Chondrocyte (in vitro differentiated cells): Measurements from ENCODE around the gene PYURF. TPM values are rescaled to one million over a fixed set of nuclear protein-coding genes. Genes with fewer than 3 reads are reported as not detected.

ENCODE experiments used
- DNase-seq: peaks from one replicate; pipeline ENCODE4 v3.0.0; 2021; ENCODE audit warnings: mixed read lengths, low spot score
- H3K27ac Mint-ChIP-seq: one replicate; pipeline ENCODE4 v1.8.0; 2021; ENCODE audit warnings: mild to moderate bottlenecking, moderate library complexity, mixed read lengths; ENCODE audit not compliant: unreplicated experiment
- H3K27me3 Mint-ChIP-seq: 2 replicates; pipeline ENCODE4 v1.8.0; 2021; ENCODE audit warnings: low read depth, mixed read lengths
- H3K36me3 Mint-ChIP-seq: 2 replicates; pipeline ENCODE4 v1.8.0; 2021; ENCODE audit warnings: low read depth, mixed read lengths
- H3K4me1 Mint-ChIP-seq: 2 replicates; pipeline ENCODE4 v1.8.0; 2021; ENCODE audit warnings: low read depth, mild to moderate bottlenecking, mixed read lengths
- H3K4me3 Mint-ChIP-seq: one replicate; pipeline ENCODE4 v1.8.0; 2021; ENCODE audit warnings: mild to moderate bottlenecking, moderate library complexity, mixed read lengths; ENCODE audit not compliant: unreplicated experiment
- H3K9me3 Mint-ChIP-seq: 2 replicates; pipeline ENCODE4 v1.8.0; 2021; ENCODE audit warnings: low read depth, mixed read lengths
- CTCF ChIP-seq: fragments of 200-600 bp; sonication (generic); IDR thresholded peaks from 2 replicates; pipeline ENCODE4 v1.5.0; 2021; ENCODE audit warnings: antibody characterized with exemption, mild to moderate bottlenecking, moderate library complexity
- total RNA-seq: library from RNA; stranded (reverse); gene quantifications from 3 replicates; pipeline ENCODE4 v1.2.1, GENCODE V29; 2021

The PYURF gene
- total RNA-seq, 1 donor from 2014 or later = 59.5 TPM

DNA sequence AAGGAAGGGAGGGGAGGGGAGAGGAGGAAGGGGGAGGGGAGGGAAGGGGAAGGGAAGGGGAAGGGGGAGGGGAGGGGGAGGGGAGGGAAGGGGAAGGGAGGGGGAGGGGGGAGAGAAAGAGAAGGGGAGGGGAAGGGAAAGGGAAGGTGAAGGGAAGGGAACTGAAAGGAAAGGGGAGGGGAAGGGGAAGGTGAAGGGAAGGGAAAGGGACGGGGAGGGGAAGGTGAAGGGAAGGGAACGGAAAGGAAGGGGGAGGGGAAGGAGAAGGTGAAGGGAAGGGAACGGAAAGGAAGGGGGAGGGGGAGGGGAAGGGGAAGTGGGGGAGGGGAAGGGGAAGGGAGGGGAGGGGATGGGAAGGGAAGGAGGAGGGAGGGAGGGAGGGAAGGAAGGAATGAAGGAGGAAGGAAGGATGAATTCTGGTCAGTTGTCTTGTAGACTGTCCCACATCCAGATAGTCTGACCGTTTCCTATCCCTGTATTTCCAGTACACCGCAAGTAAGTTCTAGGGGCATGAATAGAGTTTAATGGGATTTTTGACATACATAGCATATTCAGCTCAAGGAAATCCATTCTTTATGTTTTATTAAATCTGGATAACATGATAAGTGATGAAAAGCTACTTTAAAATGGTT lies 46.2 kb downstream of the PYURF start:
- Mint-ChIP-seq H3K27ac (no peak overlapping the region), H3K4me1 (peaks cover 8% of the 10 kb centered on the region)

More for the DNA sequence above, 46.2 kb downstream of the PYURF start:
- H3K9me3 Mint-ChIP-seq = no peaks in the 10 kb centered on the region
- peaks cover 21% of the 10 kb centered on the region for H3K27me3 Mint-ChIP-seq
- no peaks in the 10 kb centered on the region for H3K36me3 Mint-ChIP-seq
- no peak for TF ChIP-seq CTCF
- no peak overlapping the region for H3K4me3 Mint-ChIP-seq
- no peak for DNase-seq

Other genes starting within 250 kb of the PYURF start
- 16.0 to 18.8 TPM (median 17.0 TPM) in 3 replicates for gene PPM1K, start 239.2 kb downstream of the PYURF start, total RNA-seq
- 0.79 to 1.0 TPM (median 1.0 TPM) in 3 replicates for gene HERC6, start 144.9 kb downstream of the PYURF start, total RNA-seq
- 0.40 to 0.56 TPM (median 0.49 TPM) in 3 replicates for gene HERC5, start 66.7 kb downstream of the PYURF start, total RNA-seq
- gene HERC3, start 68.7 kb upstream of the PYURF start, total RNA-seq = 14.0 to 16.7 TPM (median 16.6 TPM) in 3 replicates
- gene NAP1L5, start 174.1 kb upstream of the PYURF start, total RNA-seq = 5.1 to 9.1 TPM (median 5.8 TPM) in 3 replicates